ENCODE data around the gene TM7SF2.

The TM7SF2 gene

GRCh38 chr11:65128182-65129145 is 16.8 kb downstream of the TM7SF2 start:
- TF ChIP-seq CTCF (conservative IDR thresholded peaks at IDR 0.05): no peak
- peak overlapping the region; percentile 18 for H3K27ac ChIP-seq

- no peak for TF ChIP-seq CTCF (conservative IDR thresholded peaks at IDR 0.05)
- H3K27ac ChIP-seq: peak overlapping the region; percentile 12; the same call in 1 of the 2 replicates
Observed at GRCh38 chr11:65129649-65130441, 18.2 kb downstream of the TM7SF2 start.

- no peak overlapping the region for H3K27ac ChIP-seq
- TF ChIP-seq CTCF (conservative IDR thresholded peaks at IDR 0.05): no peak
Observed at GRCh38 chr11:65130631-65131416, 19.2 kb downstream of the TM7SF2 start.

GRCh38 chr11:65131417-65131776 is 19.7 kb downstream of the TM7SF2 start:
- TF ChIP-seq CTCF (conservative IDR thresholded peaks at IDR 0.05): no peak
- H3K27ac ChIP-seq: peak overlapping the region; percentile 100; the same call in 1 of the 2 replicates

GRCh38 chr11:65131895-65132237 is 20.2 kb downstream of the TM7SF2 start:
- peak overlapping the region; percentile 100 for H3K27ac ChIP-seq
- TF ChIP-seq CTCF (conservative IDR thresholded peaks at IDR 0.05): no peak

GRCh38 chr11:65132238-65132987 is 20.7 kb downstream of the TM7SF2 start:
- H3K27ac ChIP-seq: peak overlapping the region; percentile 100

More at GRCh38 chr11:65132238-65132987, 20.7 kb downstream of the TM7SF2 start:
- TF ChIP-seq CTCF (conservative IDR thresholded peaks at IDR 0.05): no peak
